ENCODE results near the gene MEOX1.

Gene MEOX1

DNA sequence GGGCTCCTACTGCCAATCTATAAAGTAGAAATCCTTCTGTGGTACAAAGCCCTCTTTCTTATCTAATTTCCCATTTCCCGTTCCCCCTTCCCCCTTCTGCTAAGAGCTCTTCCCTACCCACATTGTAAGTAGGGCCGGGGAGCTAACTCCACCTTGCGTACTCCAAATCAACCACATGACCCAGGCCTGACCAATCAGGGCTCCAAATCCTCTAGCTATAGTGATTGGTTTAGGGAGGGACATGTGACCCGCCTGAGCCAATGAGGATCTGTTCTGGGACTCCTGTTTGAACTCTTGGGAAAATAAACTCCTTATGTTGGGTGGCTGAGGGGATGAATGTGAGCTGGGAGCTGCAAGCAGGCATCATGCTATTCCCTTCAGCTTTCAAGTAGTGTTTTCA lies 40.9 kb upstream of the MEOX1 start:
- peak; percentile 59 for DNase-seq
- TF ChIP-seq, protein P1, sequence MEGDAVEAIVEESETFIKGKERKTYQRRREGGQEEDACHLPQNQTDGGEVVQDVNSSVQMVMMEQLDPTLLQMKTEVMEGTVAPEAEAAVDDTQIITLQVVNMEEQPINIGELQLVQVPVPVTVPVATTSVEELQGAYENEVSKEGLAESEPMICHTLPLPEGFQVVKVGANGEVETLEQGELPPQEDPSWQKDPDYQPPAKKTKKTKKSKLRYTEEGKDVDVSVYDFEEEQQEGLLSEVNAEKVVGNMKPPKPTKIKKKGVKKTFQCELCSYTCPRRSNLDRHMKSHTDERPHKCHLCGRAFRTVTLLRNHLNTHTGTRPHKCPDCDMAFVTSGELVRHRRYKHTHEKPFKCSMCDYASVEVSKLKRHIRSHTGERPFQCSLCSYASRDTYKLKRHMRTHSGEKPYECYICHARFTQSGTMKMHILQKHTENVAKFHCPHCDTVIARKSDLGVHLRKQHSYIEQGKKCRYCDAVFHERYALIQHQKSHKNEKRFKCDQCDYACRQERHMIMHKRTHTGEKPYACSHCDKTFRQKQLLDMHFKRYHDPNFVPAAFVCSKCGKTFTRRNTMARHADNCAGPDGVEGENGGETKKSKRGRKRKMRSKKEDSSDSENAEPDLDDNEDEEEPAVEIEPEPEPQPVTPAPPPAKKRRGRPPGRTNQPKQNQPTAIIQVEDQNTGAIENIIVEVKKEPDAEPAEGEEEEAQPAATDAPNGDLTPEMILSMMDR (IDR thresholded peaks at IDR 0.05; ENCODE audit: low read depth, low read length): no peak
- H3K27me3 ChIP-seq (ENCODE audit: insufficient read depth, low read depth, severe bottlenecking): no peaks in the 10 kb centered on the region

DNA sequence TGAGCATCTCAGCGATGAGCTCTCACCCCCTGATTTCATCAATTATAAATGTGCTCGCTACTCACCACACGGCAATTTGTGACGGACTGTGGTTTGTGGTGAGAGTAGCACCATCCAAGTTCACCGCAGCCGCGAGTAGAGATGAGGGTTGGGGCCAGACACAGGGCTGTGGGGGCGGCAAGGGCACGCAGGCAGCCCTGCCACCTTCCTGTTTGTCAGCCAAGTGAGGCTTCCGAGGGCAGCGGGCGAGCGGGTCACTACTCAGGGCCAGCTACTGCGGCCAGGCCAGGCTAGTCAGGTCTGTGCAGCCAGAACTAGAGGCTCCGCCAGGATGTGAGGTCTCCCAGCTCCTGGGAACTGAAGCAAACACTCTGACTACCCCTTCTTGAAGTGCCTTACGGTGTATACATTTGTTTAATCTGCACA lies 39.6 kb upstream of the MEOX1 start:
- Histone ChIP-seq H3K27ac (no peak overlapping the region), H3K36me3 (no peaks in the 10 kb centered on the region), H3K27me3 (ENCODE audit: insufficient read depth, low read depth, severe bottlenecking) (no peaks in the 10 kb centered on the region), H3K9me3 (ENCODE audit: severe bottlenecking) (peaks cover 3% of the 10 kb centered on the region), H3K4me3 (ENCODE audit: low read depth, low read length) (no peak overlapping the region)
- TF ChIP-seq, protein P1 (IDR thresholded peaks at IDR 0.05; ENCODE audit: low read depth, low read length): no peak
- no peak for DNase-seq

More for the DNA sequence above, 40.9 kb upstream of the MEOX1 start:
- Histone ChIP-seq H3K36me3 (no peaks in the 10 kb centered on the region), H3K27ac (no peak overlapping the region), H3K4me3 (ENCODE audit: low read depth, low read length) (no peak overlapping the region), H3K9me3 (ENCODE audit: severe bottlenecking) (peaks cover 3% of the 10 kb centered on the region)

DNA sequence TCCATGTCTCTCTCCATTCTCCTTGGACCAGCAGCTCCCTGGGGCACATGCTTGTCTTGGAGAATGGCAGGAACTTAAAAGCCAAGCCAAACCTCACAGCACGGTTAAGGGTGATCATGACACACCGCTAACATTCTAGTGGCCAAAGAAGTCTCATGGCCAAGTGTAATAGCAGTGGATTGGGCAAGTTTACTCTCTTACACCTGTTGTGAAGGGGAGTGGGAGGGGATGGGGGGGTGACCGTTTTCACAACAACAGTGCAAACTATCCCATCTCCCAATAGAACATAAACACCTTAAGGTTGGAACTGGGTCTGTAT lies 37.7 kb upstream of the MEOX1 start:
- H3K27me3 ChIP-seq (ENCODE audit: insufficient read depth, low read depth, severe bottlenecking): no peaks in the 10 kb centered on the region
- H3K9me3 ChIP-seq (ENCODE audit: severe bottlenecking): peaks cover 3% of the 10 kb centered on the region
- TF ChIP-seq, protein P1 (IDR thresholded peaks at IDR 0.05; ENCODE audit: low read depth, low read length): no peak

DNA sequence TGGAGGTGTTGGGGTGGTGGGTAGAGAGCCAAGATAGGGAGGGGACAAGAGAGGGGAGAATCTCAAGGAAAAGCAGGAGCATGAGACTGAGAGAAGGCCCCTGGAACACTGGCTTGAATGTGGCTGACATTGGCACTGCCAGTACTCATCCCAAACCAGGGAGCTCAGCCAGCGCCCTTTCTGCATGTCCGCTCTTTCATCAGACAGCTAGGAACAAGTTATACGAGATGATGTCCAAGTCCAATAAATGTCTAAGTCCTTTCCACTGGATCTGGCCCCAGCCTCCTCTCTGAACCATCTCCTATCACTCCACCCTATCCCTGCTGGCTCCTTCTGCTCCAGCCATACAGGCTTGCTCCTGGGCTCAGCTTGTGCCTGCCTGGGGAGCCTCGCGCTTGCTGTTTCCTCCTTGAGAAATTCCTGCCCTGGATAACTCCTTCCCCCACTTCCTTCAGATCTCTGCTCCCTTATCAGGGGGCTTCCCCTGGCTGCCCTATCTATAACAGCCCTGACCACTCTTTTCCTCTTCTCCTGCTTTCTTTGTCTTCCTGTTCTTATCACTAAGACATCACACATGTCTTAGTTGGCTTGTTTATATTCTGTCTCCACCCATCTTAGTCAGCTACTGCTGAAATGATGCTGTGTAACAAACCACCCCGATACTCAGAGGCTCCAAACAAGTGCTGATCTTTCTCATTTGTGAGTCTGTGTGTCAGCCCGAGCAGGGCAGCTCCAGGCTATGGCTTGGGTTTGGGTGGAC lies 37.1 kb upstream of the MEOX1 start:
- Histone ChIP-seq H3K9me3 (ENCODE audit: severe bottlenecking) (peaks cover 3% of the 10 kb centered on the region), H3K27me3 (ENCODE audit: insufficient read depth, low read depth, severe bottlenecking) (no peaks in the 10 kb centered on the region), H3K27ac (no peak overlapping the region), H3K36me3 (no peaks in the 10 kb centered on the region), H3K4me3 (ENCODE audit: low read depth, low read length) (no peak overlapping the region)
- DNase-seq: no peak
- TF ChIP-seq, protein P1 (IDR thresholded peaks at IDR 0.05; ENCODE audit: low read depth, low read length): no peak

More for the DNA sequence above, 37.7 kb upstream of the MEOX1 start:
- Histone ChIP-seq H3K27ac (no peak overlapping the region), H3K4me3 (ENCODE audit: low read depth, low read length) (no peak overlapping the region), H3K36me3 (no peaks in the 10 kb centered on the region)
- no peak for DNase-seq

DNA sequence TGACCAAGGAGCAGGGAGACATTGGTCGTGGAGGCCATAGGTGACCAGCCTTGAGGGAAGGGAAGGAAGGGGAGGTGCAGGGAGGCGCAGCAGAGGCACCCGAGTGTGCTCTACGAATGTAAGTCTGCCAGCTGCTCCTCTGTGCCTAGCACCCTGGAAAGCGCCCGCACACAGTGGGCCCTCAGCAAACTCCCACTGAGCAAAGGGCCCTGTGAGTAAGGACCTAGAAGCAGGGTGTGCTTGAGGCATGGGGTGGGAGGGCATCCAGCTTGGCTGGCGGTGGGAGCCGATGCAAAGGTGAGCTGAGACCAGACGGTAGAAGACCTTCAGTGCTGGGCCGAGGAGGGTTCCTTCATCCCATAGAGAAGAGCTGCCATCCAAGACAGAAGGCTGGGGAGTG lies 36.2 kb upstream of the MEOX1 start:
- DNase-seq: no peak
- TF ChIP-seq, protein P1 (IDR thresholded peaks at IDR 0.05; ENCODE audit: low read depth, low read length): no peak
- no peaks in the 10 kb centered on the region for H3K36me3 ChIP-seq
- H3K4me3 ChIP-seq (ENCODE audit: low read depth, low read length): no peak overlapping the region
- H3K27ac ChIP-seq: no peak overlapping the region
- H3K27me3 ChIP-seq (ENCODE audit: insufficient read depth, low read depth, severe bottlenecking): no peaks in the 10 kb centered on the region
- H3K9me3 ChIP-seq (ENCODE audit: severe bottlenecking): peaks cover 3% of the 10 kb centered on the region

DNA sequence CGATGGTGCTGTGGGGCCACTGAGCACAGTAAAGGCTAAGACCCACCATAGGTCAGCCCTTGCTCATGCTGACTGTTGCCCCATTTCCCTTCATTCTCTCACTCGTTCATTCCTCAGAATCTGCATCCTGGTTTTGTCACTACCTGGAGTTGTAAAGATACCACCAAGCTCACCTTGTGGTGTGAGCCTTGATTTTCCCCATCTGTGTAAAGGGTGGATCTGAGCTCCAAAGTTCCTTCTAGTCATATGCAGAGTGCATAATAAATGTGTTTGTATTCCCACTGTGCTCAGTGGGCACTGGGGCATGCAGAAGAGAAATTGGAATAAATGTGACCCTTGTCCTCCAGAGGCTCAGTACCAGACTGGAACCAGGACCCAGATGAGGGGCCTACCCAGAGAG lies 35.2 kb upstream of the MEOX1 start:
- Histone ChIP-seq H3K27ac (no peak overlapping the region), H3K4me3 (ENCODE audit: low read depth, low read length) (no peak overlapping the region), H3K9me3 (ENCODE audit: severe bottlenecking) (no peaks in the 10 kb centered on the region), H3K36me3 (no peaks in the 10 kb centered on the region), H3K27me3 (ENCODE audit: insufficient read depth, low read depth, severe bottlenecking) (no peaks in the 10 kb centered on the region)
- no peak for DNase-seq
- TF ChIP-seq, protein P1 (IDR thresholded peaks at IDR 0.05; ENCODE audit: low read depth, low read length): no peak
